SK-N-DZ (cell line): Measurements from ENCODE around the gene STRA6. TPM values are rescaled to one million over a fixed set of nuclear protein-coding genes. Genes with fewer than 3 reads are reported as not detected.

Experiments
- DNase-seq: peaks from one replicate; pipeline ENCODE4 v3.0.0-alpha.2; 2015; ENCODE audit warnings: low spot score
- polyA plus RNA-seq, 2 experiments: library from polyadenylated mRNA; depleted of rRNA; stranded (reverse); fragments of >200 nt; gene quantifications; 2 replicates each; pipeline ENCODE4 v1.2.3, GENCODE V29; 2014

STRA6 gene
- polyA plus RNA-seq (2014; cell fraction: cytosol; rRNA removed) = 27.5 and 44.1 TPM in 2 replicates
- polyA plus RNA-seq (2014; cell fraction: nucleus; rRNA removed) = 148 and 152 TPM in 2 replicates

GRCh38 chr15:74202452-74203401 is at the start of gene STRA6:
TSS of gene STRA6 (minus strand) at chr15:74202787. CDS start at chr15:74202267, 520 bp downstream.
- peak; percentile 93 for DNase-seq

GRCh38 chr15:74252291-74252690 is 49.7 kb upstream of the STRA6 start:
- no peak for DNase-seq

- no peak for DNase-seq
These were observed 48.7 kb upstream of the STRA6 start for GRCh38 chr15:74251131-74251811.

GRCh38 chr15:74250266-74250665 is 47.7 kb upstream of the STRA6 start:
- DNase-seq = no peak

- peak; percentile 97 for DNase-seq
These were observed 42.9 kb upstream of the STRA6 start for GRCh38 chr15:74245342-74245931.

- no peak for DNase-seq
These were observed 42.3 kb upstream of the STRA6 start for GRCh38 chr15:74244822-74245341.

- no peak for DNase-seq
These were observed 40.8 kb upstream of the STRA6 start for GRCh38 chr15:74243431-74243830.

- no peak for DNase-seq
These were observed 40.0 kb upstream of the STRA6 start for GRCh38 chr15:74242441-74243185.

GRCh38 chr15:74240897-74241614 is 38.5 kb upstream of the STRA6 start:
- no peak for DNase-seq

- no peak for DNase-seq
These were observed 37.5 kb upstream of the STRA6 start for GRCh38 chr15:74240002-74240568.

GRCh38 chr15:74239051-74239705 is 36.6 kb upstream of the STRA6 start:
- no peak for DNase-seq

GRCh38 chr15:74235962-74236361 is 33.4 kb upstream of the STRA6 start, which contains the start of gene CCDC33:
TSS of gene CCDC33 (plus strand) at chr15:74236326. CDS start at chr15:74236720, 394 bp downstream.
- no peak for DNase-seq

GRCh38 chr15:74234598-74234875 is 31.9 kb upstream of the STRA6 start:
- no peak for DNase-seq

GRCh38 chr15:74233851-74234597 is 31.4 kb upstream of the STRA6 start:
- peak; percentile 41 for DNase-seq

- no peak for DNase-seq
These were observed 30.8 kb upstream of the STRA6 start for GRCh38 chr15:74233373-74233772.

- no peak for DNase-seq
These were observed 28.9 kb upstream of the STRA6 start for GRCh38 chr15:74231475-74231874.

- DNase-seq = no peak
These were observed 27.1 kb upstream of the STRA6 start for GRCh38 chr15:74229686-74230085.

- peak; percentile 99 for DNase-seq
These were observed 26.1 kb upstream of the STRA6 start for GRCh38 chr15:74228723-74229081.
